Activated T-helper 1 cell treated with anti-CD3 and anti-CD28 coated beads, Interleukin-12 subunit alpha, Interleukin-12 subunit beta, Interleukin-2, Interleukin-4 antibody, amounts not matched to agents 30 ng/mL and 10 ng/mL and 1 ng/mL, durations not matched to agents 14 hours and 24 hours and 36 hours (primary cell): ENCODE data around the gene SNCAIP. TPM values are rescaled to one million over a fixed set of nuclear protein-coding genes. Genes with fewer than 3 reads are reported as not detected.

Experiments used
- DNase-seq: peaks from one replicate; pipeline ENCODE4 v3.0.0; 2021; ENCODE audit warnings: low spot score
- H3K27ac Mint-ChIP-seq: one replicate; pipeline ENCODE4 v1.8.0; 2021; ENCODE audit warnings: mild to moderate bottlenecking, mixed read lengths
- H3K27me3 Mint-ChIP-seq: one replicate; pipeline ENCODE4 v1.8.0; 2022; ENCODE audit warnings: mild to moderate bottlenecking, moderate library complexity, mixed read lengths; ENCODE audit not compliant: insufficient read depth
- H3K36me3 Mint-ChIP-seq: one replicate; pipeline ENCODE4 v1.8.0; 2021; ENCODE audit warnings: low read depth, mixed read lengths
- H3K4me1 Mint-ChIP-seq: one replicate; pipeline ENCODE4 v1.8.0; 2021; ENCODE audit warnings: low read depth, mixed read lengths
- H3K4me3 Mint-ChIP-seq: one replicate; pipeline ENCODE4 v1.8.0; 2021; ENCODE audit warnings: mild to moderate bottlenecking, moderate library complexity, mixed read lengths
- H3K9me3 Mint-ChIP-seq: one replicate; pipeline ENCODE4 v1.8.0; 2021; ENCODE audit warnings: mixed read lengths
- intact Hi-C: fragments of 100-400 bp; cut with micrococcal nuclease; formaldehyde crosslinking; loops from one replicate; pipeline ENCODE4 v1.15.1; 2024
- total RNA-seq: library from RNA; stranded (reverse); gene quantifications from 2 replicates; pipeline ENCODE4 v1.2.3, GENCODE V29; 2022

SNCAIP gene
- total RNA-seq, 1 donor from 2014 or later: not detected

DNA sequence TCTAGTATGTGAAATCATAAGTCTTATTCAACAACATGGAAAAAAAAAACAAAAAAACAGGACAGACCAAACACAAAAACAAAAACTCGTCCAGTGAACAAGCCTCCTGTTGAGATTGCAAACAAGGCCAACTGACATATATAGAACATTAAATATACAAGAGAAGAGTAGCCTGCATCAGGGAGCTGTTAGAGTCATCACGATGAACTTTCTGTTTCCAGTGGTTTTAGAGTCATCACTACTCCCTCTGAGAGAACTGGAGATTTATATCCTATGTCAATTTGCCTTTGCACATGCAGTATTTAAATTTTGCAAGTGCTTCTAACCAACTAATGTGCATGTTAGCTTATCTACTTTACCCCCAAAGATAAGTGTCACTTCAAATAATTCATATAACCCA, 9.9 kb downstream of the SNCAIP start:
- Mint-ChIP-seq H3K4me3 (no peak overlapping the region), H3K9me3 (no peaks in the 10 kb centered on the region), H3K36me3 (no peaks in the 10 kb centered on the region), H3K27me3 (peaks cover 5% of the 10 kb centered on the region), H3K4me1 (no peaks in the 10 kb centered on the region), H3K27ac (no peak overlapping the region)
- no peak for DNase-seq
- intact Hi-C loops: no loop called here

DNA sequence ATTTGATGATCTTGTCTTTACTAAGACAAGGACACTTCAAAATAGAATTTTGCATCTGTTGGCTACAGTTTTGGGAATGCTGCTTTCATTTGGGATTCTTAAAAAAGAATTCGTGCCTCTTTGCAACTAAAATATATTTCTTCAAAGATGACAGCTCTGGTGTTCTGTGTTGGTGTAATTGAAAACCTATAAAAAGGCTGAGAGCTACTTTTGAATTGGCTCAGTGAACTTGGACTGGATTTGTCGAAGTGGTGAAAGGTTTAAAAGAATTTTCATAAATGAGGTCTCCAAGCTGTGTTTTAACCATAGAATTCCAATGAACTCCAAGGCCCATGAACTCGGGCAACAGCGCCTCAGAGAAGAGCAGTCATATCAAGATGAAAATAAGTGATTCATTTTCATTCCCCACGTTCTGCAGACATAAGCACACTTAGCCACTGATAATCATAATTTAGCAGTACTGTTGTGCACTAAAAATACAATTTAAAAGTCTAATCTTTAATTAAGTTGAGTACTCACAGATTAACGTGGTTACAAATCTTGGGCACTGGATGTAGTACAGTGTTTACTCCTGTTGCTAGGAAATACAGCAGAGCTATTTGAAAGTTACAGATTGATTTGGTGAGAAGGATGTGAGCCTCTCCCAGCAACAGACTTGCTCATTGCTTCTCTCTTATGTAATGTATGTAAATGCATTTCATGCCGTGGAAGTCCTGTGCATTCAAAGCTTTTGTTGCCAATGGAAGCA, 10.9 kb downstream of the SNCAIP start:
- Mint-ChIP-seq H3K4me1 (no peaks in the 10 kb centered on the region), H3K9me3 (no peaks in the 10 kb centered on the region), H3K36me3 (no peaks in the 10 kb centered on the region), H3K27me3 (peaks cover 5% of the 10 kb centered on the region), H3K4me3 (no peak overlapping the region), H3K27ac (no peak overlapping the region)
- intact Hi-C loops: no loop called here
- no peak for DNase-seq

DNA sequence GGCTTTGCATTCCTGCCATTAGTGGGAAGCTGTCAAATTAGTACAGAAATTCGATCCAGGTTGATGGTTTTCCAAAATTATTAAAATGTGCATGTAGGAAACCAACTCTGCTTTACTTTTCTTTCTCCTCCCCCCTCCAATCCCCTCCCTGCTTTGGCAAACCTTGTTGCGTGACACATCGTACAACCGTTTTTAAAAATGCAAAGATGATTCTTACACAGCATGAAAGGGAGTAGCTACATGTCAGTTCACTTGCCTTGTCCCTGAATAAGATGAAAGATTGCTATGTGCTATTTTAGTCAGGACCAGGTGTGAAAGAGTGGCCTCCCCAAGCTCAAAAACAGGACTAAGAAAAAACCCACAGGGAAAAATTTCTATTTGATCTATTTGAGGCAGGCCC, 11.7 kb downstream of the SNCAIP start:
- H3K9me3 Mint-ChIP-seq: no peaks in the 10 kb centered on the region
- H3K36me3 Mint-ChIP-seq: no peaks in the 10 kb centered on the region
- no peaks in the 10 kb centered on the region for H3K4me1 Mint-ChIP-seq
- H3K27ac Mint-ChIP-seq: no peak overlapping the region
- no peak for DNase-seq
- peaks cover 2% of the 10 kb centered on the region for H3K27me3 Mint-ChIP-seq
- no peak overlapping the region for H3K4me3 Mint-ChIP-seq
- intact Hi-C loops: no loop called here

DNA sequence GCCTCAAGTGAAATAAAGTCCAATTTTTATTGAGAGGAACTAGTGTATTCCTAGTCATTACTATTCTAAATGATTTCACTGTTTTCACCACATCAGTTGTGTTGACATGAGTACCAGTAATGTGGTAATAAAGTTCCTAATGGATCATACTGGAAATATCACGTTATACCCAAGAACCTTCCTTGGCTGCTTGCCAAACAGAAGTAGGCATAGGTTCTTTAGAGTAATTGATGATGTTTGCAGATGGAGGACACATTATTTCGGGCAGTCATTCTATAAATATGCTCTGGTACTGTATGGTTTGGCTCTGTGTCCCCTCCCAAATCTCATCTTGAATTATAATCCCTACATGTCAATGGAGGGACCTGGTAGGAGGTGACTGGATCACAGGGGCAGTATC, 15.1 kb downstream of the SNCAIP start:
- no peak overlapping the region for H3K4me3 Mint-ChIP-seq
- intact Hi-C loops: no loop called here
- no peaks in the 10 kb centered on the region for H3K4me1 Mint-ChIP-seq
- no peak for DNase-seq
- no peaks in the 10 kb centered on the region for H3K36me3 Mint-ChIP-seq
- no peaks in the 10 kb centered on the region for H3K27me3 Mint-ChIP-seq
- no peak overlapping the region for H3K27ac Mint-ChIP-seq
- H3K9me3 Mint-ChIP-seq: no peaks in the 10 kb centered on the region

DNA sequence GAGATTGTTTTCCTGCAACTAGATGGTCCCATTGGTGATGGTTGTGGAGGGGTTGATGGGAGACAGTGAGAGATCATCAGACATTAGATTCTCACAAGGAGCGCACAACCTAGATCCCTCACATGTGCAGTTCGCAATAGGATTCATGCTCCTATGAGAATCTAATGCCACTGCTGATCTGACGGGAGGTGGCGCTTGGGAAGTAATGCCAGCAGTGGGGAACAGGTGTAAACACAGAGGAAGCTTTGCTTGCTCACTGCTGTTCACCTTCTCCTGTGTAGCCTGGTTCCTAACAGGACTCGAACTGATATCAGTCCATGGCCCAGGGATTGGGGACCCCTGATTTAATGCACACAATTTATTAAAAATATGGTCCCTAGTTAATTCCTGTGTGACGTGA, 18.8 kb downstream of the SNCAIP start:
- Mint-ChIP-seq H3K36me3 (no peaks in the 10 kb centered on the region), H3K4me3 (no peak overlapping the region), H3K9me3 (no peaks in the 10 kb centered on the region), H3K27me3 (no peaks in the 10 kb centered on the region), H3K4me1 (no peaks in the 10 kb centered on the region), H3K27ac (no peak overlapping the region)
- intact Hi-C loops: no loop called here
- DNase-seq: no peak

DNA sequence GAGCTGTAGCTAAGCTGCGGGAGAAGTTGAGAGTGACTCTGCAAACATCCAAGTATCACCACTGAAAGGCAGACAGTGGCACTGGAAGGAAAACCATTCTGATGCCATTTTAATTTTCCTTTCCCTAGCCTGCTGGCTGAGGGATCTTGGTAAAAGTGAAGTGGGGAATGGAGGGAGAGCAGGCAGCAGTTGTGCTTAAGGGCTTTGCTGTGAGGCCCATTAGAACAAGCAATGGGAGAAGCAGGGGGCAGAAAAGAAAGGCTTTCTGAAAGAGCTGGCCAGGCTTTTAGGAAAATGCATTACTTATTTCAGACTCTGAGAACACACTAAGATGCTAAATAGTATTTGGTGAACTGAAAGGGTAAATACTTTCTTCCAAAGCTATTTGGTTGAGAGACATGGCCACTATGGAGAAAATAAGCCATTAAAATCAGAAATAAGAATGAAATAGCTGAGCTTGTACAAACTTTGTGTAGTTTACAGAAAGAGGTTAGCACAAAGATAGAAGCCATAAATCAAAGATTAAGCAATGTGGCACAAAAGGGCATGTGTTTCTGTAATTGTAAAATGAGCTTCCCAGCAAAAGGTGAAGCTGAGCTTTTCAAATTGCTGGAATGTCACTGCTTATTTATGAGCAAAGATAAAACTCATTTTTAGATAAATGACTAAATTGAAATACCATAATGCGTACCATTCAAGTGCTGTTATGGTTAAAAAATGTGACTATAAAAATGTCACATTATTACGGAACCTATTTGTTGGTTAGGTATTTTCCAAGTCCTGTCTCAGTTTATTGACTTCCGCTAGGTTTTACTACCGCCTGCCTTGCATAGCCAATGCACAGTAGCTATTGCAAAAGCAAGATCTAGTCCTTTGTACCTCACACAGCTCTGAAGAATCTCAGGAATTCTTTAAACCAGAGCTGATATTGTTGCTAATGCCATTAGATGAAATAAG, 20.8 kb downstream of the SNCAIP start:
- H3K4me1 Mint-ChIP-seq: no peaks in the 10 kb centered on the region
- no peak for DNase-seq
- no peaks in the 10 kb centered on the region for H3K9me3 Mint-ChIP-seq
- H3K36me3 Mint-ChIP-seq: no peaks in the 10 kb centered on the region
- no peaks in the 10 kb centered on the region for H3K27me3 Mint-ChIP-seq
- no peak overlapping the region for H3K4me3 Mint-ChIP-seq
- intact Hi-C loops: no loop called here
- no peak overlapping the region for H3K27ac Mint-ChIP-seq

DNA sequence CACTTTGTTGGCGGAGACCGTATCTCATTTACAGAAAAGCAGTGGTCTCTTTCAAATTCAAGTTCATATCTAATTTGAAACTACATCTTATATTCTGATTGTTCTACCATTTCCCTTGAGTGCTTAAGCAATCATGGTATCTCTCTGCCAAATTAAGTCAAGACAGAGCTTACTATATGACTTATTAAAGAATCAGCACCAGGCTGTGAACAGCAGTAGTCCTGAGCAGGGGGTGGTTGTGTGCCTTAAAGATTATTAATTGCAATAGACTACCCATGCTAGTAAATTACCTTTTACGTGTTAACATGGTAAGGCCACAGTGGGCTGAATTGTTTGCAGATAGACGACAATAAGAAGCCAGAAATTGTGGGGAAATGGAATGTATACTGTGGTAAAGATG, 21.5 kb downstream of the SNCAIP start:
- intact Hi-C loops: no loop called here
- Mint-ChIP-seq H3K4me3 (no peak overlapping the region), H3K27me3 (no peaks in the 10 kb centered on the region), H3K27ac (no peak overlapping the region), H3K36me3 (no peaks in the 10 kb centered on the region), H3K9me3 (no peaks in the 10 kb centered on the region), H3K4me1 (no peaks in the 10 kb centered on the region)
- no peak for DNase-seq

DNA sequence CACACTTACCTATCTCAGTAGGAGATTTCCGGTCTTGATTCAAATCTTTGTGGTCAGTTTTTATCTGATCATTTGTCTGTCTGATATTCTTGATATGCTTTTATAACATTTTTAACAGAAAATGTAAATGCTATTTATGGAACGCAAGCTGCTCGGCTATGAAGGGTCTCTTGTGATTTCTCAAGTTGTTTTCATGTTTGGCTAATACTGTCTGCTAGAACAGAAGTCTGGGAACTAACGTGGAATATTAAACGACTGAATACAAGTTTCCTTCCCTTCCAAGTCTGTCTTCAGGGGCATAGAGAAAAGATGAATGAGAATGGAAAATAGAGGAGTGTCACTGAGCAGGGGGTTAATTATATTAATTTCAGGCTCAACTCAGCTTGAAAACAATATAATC, 27.6 kb downstream of the SNCAIP start:
- H3K9me3 Mint-ChIP-seq: no peaks in the 10 kb centered on the region
- intact Hi-C loops: no loop called here
- H3K4me1 Mint-ChIP-seq: no peaks in the 10 kb centered on the region
- DNase-seq: no peak
- H3K4me3 Mint-ChIP-seq: no peak overlapping the region
- H3K27me3 Mint-ChIP-seq: peaks cover 6% of the 10 kb centered on the region
- H3K27ac Mint-ChIP-seq: no peak overlapping the region
- no peaks in the 10 kb centered on the region for H3K36me3 Mint-ChIP-seq

DNA sequence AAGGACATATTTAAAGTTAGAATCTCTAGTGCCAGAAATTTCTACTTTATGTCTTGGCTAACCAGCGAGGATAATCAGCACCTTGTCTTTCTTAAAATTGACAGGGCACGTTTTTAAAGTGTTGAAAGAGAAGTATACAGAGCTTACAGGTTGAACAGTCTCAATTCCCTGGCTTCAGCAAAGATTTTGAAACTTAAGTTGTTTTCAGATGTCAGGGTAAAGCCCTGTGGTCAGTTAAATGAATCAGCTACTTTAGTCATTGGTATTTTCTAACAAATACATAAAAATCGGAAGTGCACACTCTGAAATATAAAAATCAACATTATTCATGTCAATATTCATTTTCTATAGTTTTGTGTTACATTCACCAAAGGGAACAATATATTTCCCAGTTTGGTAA, 29.1 kb downstream of the SNCAIP start:
- Mint-ChIP-seq H3K36me3 (no peaks in the 10 kb centered on the region), H3K4me1 (no peaks in the 10 kb centered on the region), H3K27ac (no peak overlapping the region), H3K9me3 (no peaks in the 10 kb centered on the region), H3K27me3 (peaks cover 6% of the 10 kb centered on the region), H3K4me3 (no peak overlapping the region)
- intact Hi-C loops: no loop called here
- no peak for DNase-seq

DNA sequence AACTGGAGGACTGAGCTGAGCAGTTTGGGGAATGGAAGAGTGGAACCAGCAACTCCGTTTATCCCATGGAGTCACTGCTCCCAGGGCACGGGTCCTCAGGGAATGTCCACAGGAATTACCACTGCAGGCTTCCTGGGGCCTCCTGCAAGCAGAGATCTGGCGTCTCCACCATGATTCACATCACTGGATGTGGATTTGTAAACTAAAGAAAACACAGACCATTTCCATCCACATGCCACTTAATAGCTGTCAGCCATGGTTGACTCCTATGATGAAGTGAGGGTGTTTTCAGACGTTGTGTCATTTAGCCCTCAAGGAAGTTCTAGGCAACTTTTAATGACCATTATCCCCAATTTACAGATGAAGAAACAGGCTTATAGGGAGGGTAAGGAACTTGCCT, 30.2 kb downstream of the SNCAIP start:
- no peaks in the 10 kb centered on the region for H3K4me1 Mint-ChIP-seq
- DNase-seq: no peak

DNA sequence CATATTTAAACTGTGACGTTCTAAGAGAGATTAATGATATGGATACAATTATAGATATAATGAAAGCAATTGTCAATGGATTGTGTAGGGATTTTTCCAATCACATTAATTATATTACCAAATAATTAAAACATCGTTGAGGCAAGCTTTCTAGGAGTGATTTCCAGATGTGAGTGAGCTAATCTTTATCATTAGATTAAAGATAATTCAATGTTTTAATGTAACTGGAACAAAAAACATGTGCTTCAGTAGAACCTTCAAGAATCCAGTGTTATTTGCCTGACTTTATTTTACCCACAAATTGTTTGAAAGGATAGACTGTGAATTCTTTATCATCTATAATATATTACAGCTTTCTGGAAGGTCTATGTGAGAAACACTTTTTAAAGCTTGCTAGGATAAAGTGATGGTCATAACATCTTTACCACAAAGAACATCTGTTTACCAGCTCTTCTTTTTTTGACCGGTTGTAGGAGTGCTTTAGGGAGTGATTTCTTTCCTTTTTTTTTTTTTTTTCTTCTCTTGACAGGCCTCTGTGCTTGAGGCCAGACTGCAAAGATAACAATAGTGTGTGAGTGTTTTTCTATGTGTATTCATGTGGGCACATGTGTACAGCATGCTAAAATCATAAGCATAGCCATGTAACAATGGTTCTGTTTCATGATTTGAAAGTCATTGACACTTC, 35.0 kb downstream of the SNCAIP start:
- Mint-ChIP-seq H3K36me3 (no peaks in the 10 kb centered on the region), H3K9me3 (no peaks in the 10 kb centered on the region), H3K27ac (no peak overlapping the region), H3K27me3 (peaks cover 4% of the 10 kb centered on the region), H3K4me1 (no peaks in the 10 kb centered on the region), H3K4me3 (no peak overlapping the region)
- intact Hi-C loops: no loop called here
- DNase-seq: no peak

More for the DNA sequence above, 30.2 kb downstream of the SNCAIP start:
- no peak overlapping the region for H3K27ac Mint-ChIP-seq
- H3K4me3 Mint-ChIP-seq: no peak overlapping the region
- no peaks in the 10 kb centered on the region for H3K9me3 Mint-ChIP-seq
- intact Hi-C loops: no loop called here
- H3K27me3 Mint-ChIP-seq: peaks cover 6% of the 10 kb centered on the region
- no peaks in the 10 kb centered on the region for H3K36me3 Mint-ChIP-seq

DNA sequence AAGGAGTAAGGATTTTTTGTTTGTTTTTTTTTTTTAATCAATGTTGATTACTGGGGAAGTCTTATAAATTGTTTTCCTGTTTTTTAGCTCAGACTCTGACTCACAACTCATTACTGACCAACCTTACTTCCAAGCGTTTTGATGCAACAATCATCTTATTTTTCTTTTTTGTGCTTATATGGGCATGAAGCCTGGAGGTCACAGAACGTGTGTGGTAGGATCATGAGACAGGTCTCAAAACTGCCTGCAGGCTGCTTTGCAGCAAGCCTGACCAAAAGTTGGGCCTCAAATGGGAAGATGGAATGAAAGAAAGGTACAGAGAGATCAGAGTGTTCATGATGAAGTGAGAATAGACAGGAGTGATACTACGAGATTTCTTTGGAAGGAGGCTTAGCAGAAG, 38.5 kb downstream of the SNCAIP start:
- Mint-ChIP-seq H3K27me3 (no peaks in the 10 kb centered on the region), H3K9me3 (no peaks in the 10 kb centered on the region), H3K4me1 (no peaks in the 10 kb centered on the region), H3K4me3 (no peak overlapping the region), H3K27ac (no peak overlapping the region), H3K36me3 (no peaks in the 10 kb centered on the region)
- no peak for DNase-seq
- intact Hi-C loops: no loop called here
